ENCODE data around the gene DNAJC3. TPM values are rescaled to one million over a fixed set of nuclear protein-coding genes. Genes with fewer than 3 reads are reported as not detected.
A peak's percentile ranks its signal among the peaks of the same experiment; 100 is the strongest.

Gene DNAJC3
- total RNA-seq, 1 experiment from 2014 or later, result 21.2 TPM

GRCh38 chr13:95793781-95794180 lies 116.8 kb downstream of the DNAJC3 start:
- H4K20me1 ChIP-seq (ENCODE audit: control insufficient read depth, insufficient read depth, insufficient read length), result no peaks in the 10 kb centered on the region
- no peak overlapping the region for H3K14ac ChIP-seq (ENCODE audit: insufficient read depth, low read length)
- no peaks in the 10 kb centered on the region for H3K27me3 Mint-ChIP-seq (ENCODE audit: low read depth)
- H3K27ac ChIP-seq (ENCODE audit: insufficient read length, low read depth, low read length), result no peak overlapping the region
- H3K4me2 ChIP-seq (ENCODE audit: insufficient read depth, insufficient read length, low read length), result no peak overlapping the region
- H3K18ac ChIP-seq (ENCODE audit: insufficient read length, low read depth, low read length), result no peak overlapping the region
- H2AK5ac ChIP-seq (ENCODE audit: insufficient read length, low read length), result no peak overlapping the region
- no CpG with 5 or more reads among the region's 3 CpGs for WGBS (ENCODE audit: extremely low coverage, insufficient read length, low lambda C conversion rate)
- H2AFZ ChIP-seq (ENCODE audit: low read length), result no peak overlapping the region
- H2BK12ac ChIP-seq (ENCODE audit: insufficient read length, low read depth, low read length), result no peak overlapping the region
- H3K9me3 Mint-ChIP-seq, result peaks cover 7 to 11% of the 10 kb centered on the region in 2 experiments; a peak in 4 of 5 replicates
- no peaks in the 10 kb centered on the region for H3K9me3 ChIP-seq (ENCODE audit: control insufficient read depth, low read depth, low read length)
- no peak overlapping the region for H3K9ac ChIP-seq (ENCODE audit: extremely low read depth, insufficient read length, low read length)
- H2BK120ac ChIP-seq (ENCODE audit: low read depth, low read length, poor library complexity, severe bottlenecking), result no peak overlapping the region
- no peak overlapping the region for H2BK20ac ChIP-seq (ENCODE audit: low read depth, low read length, poor library complexity, severe bottlenecking)
- no peak overlapping the region for H3K4ac ChIP-seq (ENCODE audit: low read depth, low read length)
- no peak overlapping the region for H3K4me3 Mint-ChIP-seq
- no peaks in the 10 kb centered on the region for H3K79me1 ChIP-seq (ENCODE audit: insufficient read depth, low read depth, low read length, poor library complexity, severe bottlenecking)
- H4K8ac ChIP-seq (replicated peaks; ENCODE audit: insufficient read length, low read depth, low read length), result no peak overlapping the region
- no peak overlapping the region for H4K5ac ChIP-seq (ENCODE audit: insufficient read length, low read depth, low read length)
- H3T11ph ChIP-seq (ENCODE audit: low read length), result no peak overlapping the region
- H2BK5ac ChIP-seq (ENCODE audit: insufficient read length, low read length), result no peak overlapping the region
- peak overlapping the region in 1 of 3 experiments; percentile 72; a peak in 2 of 7 replicates for H3K27ac Mint-ChIP-seq
- DNase-seq, result no peak
- no peak overlapping the region for H3K23ac ChIP-seq (ENCODE audit: insufficient read length, low read depth, low read length)
- no peaks in the 10 kb centered on the region for H3K27me3 ChIP-seq (ENCODE audit: insufficient read depth, low read length)
- H4K91ac ChIP-seq (ENCODE audit: insufficient read length, low read depth, low read length), result no peak overlapping the region
- H2BK15ac ChIP-seq (ENCODE audit: low read depth, low read length), result no peak overlapping the region
- H3K56ac ChIP-seq (ENCODE audit: insufficient read length, low read depth, low read length), result no peak overlapping the region
- TF ChIP-seq CTCF (conservative IDR thresholded peaks at IDR 0.05), result no peak
- H3K4me1 Mint-ChIP-seq, result no peaks in the 10 kb centered on the region; a peak in 1 of 4 replicates
- no peaks in the 10 kb centered on the region for H3K4me1 ChIP-seq (ENCODE audit: insufficient read depth, low read length)
- no peaks in the 10 kb centered on the region for H3K23me2 ChIP-seq (ENCODE audit: insufficient read length, low read depth, low read length, poor library complexity, severe bottlenecking)
- H3K79me2 ChIP-seq (ENCODE audit: insufficient read depth, low read length), result no peaks in the 10 kb centered on the region
- peaks cover 15 to 38% (median 27%) of the 10 kb centered on the region in 3 experiments for H3K36me3 Mint-ChIP-seq (ENCODE audit: insufficient read depth in 1 of 3, low read depth in 3 of 3)

Data from H9 (cell line).